HG03196 (cell line): Measurements from ENCODE around the gene TAF6.

Source experiments
- ATAC-seq: cut with Tn5 transposase; IDR thresholded peaks from one replicate; pipeline ENCODE4 v1.9.1; 2021; ENCODE audit not compliant: unreplicated experiment

Gene TAF6

GRCh38 chr7:100124301-100125230 lies 5.4 kb upstream of the TAF6 start:
- no peak for ATAC-seq

DNA sequence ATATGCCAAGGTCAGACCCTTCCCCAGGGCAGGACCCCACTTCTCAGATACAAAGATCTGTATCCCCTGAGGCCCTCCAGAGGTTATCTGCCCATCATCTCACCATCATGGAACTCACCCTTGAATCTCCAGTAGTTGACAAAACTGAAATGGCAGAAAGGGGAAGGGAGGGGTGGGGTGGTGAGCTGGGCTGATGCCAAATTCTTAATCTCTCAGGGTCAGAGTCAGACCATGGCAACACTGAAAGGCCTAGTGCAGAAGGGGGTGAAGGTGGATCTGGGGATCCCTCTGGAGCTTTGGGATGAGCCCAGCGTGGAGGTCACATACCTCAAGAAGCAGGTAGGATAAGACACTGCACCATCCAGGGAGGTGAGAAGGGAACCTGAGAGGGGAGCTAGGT lies 3.4 kb upstream of the TAF6 start:
- no peak for ATAC-seq

- ATAC-seq = no peak
Observed at GRCh38 chr7:100122067-100122466, 2.9 kb upstream of the TAF6 start.

DNA sequence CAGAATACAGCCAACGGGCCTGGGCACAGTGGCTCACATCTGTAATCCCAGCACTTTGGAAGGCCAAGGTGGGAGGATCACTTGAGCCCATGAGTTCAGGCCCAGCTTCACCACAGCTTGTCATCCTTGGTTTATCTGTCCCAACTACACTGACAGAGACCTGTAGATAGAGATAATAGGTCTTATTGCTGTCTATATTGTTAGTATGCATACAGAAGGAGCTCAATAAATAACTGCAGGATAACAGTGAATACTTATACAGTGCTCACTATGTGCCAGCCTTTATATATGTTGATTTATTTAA lies 1.5 kb upstream of the TAF6 start:
- no peak for ATAC-seq

- ATAC-seq = peak; percentile 13
Observed at GRCh38 chr7:100119970-100120732, 993 bp upstream of the TAF6 start.

DNA sequence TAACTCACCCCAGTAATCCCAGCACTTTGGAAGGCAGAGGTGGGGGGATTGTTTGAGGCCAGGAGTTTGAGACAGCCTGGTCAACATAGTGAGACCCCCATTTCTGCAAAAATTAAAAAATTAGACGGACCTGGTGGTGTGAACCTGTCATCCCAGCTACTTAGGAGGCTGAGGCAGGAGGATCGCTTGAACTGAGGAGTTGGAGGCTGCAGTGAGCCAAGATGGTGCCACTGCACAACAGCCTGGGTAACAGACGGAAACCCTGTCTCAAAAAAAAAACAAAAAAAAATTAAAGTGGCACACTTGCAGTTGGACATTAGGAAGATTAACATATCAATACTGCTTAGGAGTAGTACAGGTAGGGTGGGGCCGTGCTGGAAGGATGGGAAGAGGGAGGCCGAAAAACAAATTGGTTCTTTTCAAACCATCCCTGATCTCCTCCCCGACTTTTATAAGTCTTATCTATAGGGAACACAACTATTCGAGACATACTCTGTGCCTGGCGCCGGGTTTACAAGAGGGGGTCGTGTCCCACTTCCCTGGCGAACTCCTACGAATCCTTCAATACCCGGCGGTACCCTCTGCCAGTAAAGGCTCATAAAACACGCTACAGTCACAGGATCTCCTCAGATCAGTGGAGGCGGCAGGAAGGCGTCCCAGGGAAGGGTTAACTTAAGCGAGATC lies 628 bp downstream of the TAF6 start:
- ATAC-seq = no peak

DNA sequence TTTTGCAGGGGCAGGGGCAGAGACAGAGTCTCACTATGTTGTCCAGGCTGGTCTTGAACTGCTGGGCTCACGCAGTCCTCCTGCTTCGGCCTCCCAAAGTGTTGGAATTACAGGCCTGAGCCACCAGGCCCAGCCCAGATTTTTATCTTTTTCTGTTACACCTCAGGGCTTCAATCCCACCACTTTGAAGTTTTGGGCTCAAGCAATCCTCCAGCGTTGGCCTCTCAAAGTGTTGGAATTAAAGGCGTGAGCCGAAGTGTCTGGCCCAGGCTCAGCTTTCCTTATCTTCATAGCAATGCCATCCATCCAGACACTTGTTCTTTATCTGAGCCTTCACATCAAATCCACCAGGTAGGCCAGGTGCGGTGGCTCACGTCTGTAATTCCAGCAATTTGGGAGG lies 4.1 kb downstream of the TAF6 start:
- ATAC-seq = no peak

- ATAC-seq = no peak
Observed at GRCh38 chr7:100111914-100112313, 7.2 kb downstream of the TAF6 start.

DNA sequence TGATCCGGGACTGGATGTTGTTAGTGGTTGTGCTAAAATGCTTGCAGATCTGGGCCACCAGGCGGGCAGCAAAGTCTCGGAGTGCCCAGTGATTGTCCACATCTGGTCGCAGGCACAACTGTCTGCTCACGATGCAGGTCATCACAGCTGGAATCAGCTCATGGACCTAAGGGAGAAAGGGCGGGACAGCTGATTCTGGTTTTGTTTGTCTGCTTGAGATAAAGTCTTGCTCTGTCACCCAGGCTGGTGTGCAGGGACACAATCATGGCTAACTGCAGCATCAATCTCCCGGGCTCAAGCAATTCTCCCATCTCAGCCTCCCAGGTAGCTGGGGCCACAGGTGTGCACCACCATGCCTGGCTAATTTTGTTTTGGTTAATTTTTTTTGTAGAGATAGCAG lies 8.0 kb downstream of the TAF6 start:
- ATAC-seq = no peak

DNA sequence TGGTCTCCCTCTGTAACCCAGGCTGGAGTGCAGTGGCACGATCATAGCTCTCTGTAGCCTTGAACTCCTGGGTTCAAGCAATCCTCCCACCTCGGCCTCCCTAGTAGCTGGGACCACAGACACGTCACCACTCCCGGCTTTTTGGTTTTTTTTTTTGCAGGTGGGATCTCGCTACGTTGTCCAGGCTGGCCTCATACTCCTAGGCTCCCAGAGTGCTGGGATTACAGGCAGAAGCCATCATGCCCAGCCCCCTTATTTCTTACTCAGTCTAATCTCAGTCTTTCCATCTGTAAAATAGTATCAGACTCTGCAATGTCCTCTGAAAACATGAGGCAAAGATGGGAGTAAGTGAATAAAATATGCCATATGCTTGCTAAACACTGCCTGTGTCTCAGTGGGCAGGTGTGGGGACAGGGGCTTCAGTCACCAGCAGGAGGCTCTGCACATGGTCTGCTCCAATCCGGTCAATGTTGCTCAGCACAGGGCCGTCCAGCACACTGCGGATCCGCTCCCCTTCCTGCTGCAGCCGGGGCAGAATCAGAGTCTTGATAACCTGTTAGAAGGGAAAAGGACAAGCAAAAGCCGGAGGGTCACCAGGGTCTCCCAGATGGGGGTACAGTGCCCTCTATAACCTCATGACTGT lies 9.5 kb downstream of the TAF6 start:
- no peak for ATAC-seq

GRCh38 chr7:100107890-100108289 lies 11.3 kb downstream of the TAF6 start:
- ATAC-seq = no peak

GRCh38 chr7:100107125-100107737 lies 11.9 kb downstream of the TAF6 start:
- ATAC-seq = no peak

DNA sequence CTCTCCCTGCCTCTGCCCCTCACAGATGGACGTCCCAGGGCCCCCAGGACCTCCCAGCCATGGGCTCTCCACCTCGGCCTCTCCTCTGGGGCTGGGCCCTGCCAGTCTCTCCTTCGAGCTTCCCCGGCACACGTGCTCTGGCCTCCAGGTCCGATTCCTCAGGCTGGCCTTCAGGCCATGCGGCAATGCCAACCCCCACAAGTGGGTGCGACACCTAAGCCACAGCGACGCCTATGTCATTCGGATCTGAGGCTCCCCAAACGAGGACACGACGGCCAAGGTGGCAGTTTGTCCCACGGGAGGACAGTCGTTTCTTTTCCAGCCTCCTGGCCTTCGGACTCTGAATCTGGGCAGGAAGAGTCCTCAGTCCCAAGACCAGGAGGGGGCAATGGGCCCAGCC lies 12.5 kb downstream of the TAF6 start:
- no peak for ATAC-seq

DNA sequence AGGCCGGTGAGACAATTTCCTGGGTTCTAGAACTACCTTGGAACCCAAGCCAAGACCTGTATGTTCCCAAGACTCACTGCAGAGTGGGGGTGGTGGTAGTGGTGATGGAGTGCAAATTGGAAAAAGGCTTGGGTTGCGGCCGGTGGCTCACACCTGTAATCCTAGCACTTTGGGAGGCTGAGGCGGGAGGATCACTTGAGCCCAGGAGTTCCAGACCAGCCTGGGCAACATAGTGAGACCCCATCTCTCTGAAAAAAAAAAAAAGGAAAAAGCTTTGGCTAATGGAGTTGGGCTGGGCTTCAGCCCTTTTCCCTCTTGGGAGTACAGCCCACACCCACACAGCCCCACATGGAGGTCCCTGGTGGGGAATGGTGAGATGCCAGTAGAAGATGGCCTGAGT lies 13.6 kb downstream of the TAF6 start:
- no peak for ATAC-seq

- ATAC-seq = no peak
Observed at GRCh38 chr7:100102950-100103840, 16.0 kb downstream of the TAF6 start.

DNA sequence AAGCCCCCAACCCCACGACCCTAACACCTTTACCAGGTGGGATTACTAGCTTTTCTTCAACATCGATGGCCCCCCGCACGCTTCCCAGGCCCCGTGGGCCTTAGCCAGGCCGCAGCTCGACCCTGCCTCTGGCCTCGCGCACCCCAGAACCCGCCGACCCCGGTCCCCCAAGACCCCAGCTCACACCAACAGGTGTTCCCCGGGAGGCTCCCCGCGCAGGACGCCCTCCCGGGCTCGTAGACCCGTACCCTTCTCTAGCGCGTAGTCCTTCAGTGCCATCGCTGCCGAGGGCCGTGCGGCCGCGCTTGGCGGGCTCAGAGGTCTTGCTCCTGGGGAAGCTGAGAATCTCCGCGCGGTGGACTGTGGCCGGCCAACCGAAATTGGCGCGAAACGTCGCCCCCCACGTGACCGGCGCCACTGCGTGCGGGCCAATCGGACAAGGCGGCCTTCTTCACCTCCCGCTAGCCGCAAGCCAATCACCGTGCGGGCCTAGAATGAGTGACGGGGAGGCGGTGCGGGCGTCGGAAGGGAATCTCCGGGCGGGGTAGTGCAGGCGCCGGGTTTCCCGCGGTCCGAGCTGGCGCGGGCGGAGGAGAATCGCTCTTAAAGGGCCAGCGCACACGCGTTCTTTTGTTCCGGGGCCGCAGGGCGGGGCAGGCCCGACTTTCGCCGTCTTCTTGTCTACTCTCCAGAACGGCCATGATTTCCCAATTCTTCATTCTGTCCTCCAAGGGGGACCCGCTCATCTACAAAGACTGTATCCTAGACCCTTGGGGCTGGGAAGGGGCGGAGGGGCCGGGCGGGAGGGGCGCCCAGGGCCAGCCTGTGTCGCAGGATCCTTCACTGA lies 17.9 kb downstream of the TAF6 start, which contains the start of the genes AP4M1 and MCM7:
Gene AP4M1, plus strand, starts transcription at position 628 of the 847 bp plus-strand sequence. Its CDS starts 72 bp downstream, at position 700.
Gene MCM7, minus strand, starts transcription at position 382 of the 847 bp plus-strand sequence. Its CDS starts 103 bp downstream, at position 279.
- ATAC-seq = peak; percentile 85

- peak; percentile 67 for ATAC-seq
Observed at GRCh38 chr7:100100420-100101015, 18.6 kb downstream of the TAF6 start.

GRCh38 chr7:100099452-100099851 lies 19.7 kb downstream of the TAF6 start:
- no peak for ATAC-seq
